GM13976 (cell line): ENCODE results near the gene SPINT2.

Source experiments
- DNase-seq: peaks from one replicate; pipeline ENCODE4 v3.0.0; 2012; ENCODE audit warnings: low spot score
- in situ Hi-C: fragments of 300-500 bp; cut with MboI; formaldehyde crosslinking; loops from one replicate; pipeline ENCODE4 v1.12.0; 2022; ENCODE audit warnings: low sequenced_read_pairs, mixed read lengths, inconsistent platforms; ENCODE audit not compliant: unreplicated experiment
- TF ChIP-seq, protein P1 (sequence below): IDR thresholded peaks from 2 replicates; pipeline ENCODE4 v1.5.1; 2012; ENCODE audit warnings: borderline replicate concordance, mild to moderate bottlenecking; ENCODE audit not compliant: insufficient read depth; ENCODE audit errors: extremely low read depth, missing control alignments, control extremely low read depth

SPINT2 gene

GRCh38 chr19:38321646-38322196 is 57.3 kb downstream of the SPINT2 start:
- no peak for DNase-seq
- in situ Hi-C loops: no loop called here
- TF ChIP-seq, protein P1, sequence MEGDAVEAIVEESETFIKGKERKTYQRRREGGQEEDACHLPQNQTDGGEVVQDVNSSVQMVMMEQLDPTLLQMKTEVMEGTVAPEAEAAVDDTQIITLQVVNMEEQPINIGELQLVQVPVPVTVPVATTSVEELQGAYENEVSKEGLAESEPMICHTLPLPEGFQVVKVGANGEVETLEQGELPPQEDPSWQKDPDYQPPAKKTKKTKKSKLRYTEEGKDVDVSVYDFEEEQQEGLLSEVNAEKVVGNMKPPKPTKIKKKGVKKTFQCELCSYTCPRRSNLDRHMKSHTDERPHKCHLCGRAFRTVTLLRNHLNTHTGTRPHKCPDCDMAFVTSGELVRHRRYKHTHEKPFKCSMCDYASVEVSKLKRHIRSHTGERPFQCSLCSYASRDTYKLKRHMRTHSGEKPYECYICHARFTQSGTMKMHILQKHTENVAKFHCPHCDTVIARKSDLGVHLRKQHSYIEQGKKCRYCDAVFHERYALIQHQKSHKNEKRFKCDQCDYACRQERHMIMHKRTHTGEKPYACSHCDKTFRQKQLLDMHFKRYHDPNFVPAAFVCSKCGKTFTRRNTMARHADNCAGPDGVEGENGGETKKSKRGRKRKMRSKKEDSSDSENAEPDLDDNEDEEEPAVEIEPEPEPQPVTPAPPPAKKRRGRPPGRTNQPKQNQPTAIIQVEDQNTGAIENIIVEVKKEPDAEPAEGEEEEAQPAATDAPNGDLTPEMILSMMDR: no peak

GRCh38 chr19:38323291-38323690 is 58.9 kb downstream of the SPINT2 start:
- TF ChIP-seq, protein P1: no peak
- DNase-seq: no peak
- in situ Hi-C loops: no loop called here

DNA sequence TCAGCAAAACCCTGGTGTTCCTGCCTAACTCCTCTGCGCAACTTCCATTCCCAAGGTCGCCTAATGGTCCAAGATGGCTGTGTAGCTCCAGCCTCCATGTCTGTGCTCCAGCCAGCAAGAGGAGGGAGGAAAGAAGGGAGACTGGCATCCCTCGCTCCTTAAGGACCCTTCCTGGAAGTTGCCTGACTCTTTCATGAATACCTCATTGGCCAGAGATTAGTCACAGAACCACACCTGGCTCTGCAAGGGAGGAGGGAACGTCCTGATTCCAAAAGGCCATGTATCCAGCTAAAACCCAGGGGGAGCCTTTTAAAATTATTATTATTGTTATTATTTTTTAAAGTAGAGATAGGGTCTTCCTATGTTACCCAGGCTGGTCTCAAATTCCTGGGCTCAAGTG is 60.1 kb downstream of the SPINT2 start:
- no peak for DNase-seq
- TF ChIP-seq, protein P1: no peak
- in situ Hi-C loops: no loop called here

DNA sequence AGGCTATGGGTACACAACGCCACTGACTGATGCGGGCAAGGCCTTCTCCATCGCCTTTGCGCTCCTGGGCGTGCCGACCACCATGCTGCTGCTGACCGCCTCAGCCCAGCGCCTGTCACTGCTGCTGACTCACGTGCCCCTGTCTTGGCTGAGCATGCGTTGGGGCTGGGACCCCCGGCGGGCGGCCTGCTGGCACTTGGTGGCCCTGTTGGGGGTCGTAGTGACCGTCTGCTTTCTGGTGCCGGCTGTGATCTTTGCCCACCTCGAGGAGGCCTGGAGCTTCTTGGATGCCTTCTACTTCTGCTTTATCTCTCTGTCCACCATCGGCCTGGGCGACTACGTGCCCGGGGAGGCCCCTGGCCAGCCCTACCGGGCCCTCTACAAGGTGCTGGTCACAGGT is 62.2 kb downstream of the SPINT2 start:
- DNase-seq: no peak
- TF ChIP-seq, protein P1: no peak
- in situ Hi-C loops: no loop called here

DNA sequence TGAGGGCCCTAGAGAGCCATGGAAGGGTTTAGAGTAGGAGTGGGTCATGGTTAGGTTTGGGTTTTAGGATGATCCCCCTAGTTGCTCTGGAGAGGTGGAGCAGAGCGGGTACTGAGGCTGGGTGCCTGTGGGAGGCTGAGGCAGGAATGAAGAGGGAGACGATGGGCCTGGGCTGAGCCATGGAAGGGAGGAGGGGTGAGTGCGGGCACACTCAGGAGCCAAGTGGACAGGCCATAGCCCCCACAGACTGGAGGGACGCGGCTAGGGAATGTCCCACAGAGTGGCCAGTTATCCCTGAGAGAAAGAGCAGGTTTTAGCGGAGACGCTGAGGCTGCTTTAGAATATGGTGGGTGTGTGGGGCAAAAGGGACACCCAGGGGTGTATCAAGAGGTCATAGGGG is 65.3 kb downstream of the SPINT2 start:
- TF ChIP-seq, protein P1: no peak
- in situ Hi-C loops: loop anchor here (5.0 to 10.0 kb wide), 2 partner anchors 92 to 435 kb away; no protein-coding TSS in a partner anchor
- DNase-seq: no peak

GRCh38 chr19:38331728-38332127 is 67.4 kb downstream of the SPINT2 start:
- TF ChIP-seq, protein P1: no peak
- in situ Hi-C loops: loop anchor here (5.0 to 10.0 kb wide), 2 partner anchors 94 to 437 kb away; no protein-coding TSS in a partner anchor
- DNase-seq: no peak
